ENCODE results near the gene GRIA3. TPM values are rescaled to one million over a fixed set of nuclear protein-coding genes. Genes with fewer than 3 reads are reported as not detected.
A peak's percentile ranks its signal among the peaks of the same experiment; 100 is the strongest.
"Not testable (repeated sequence)": the region's sequence is repeated elsewhere in the genome, so short reads cannot be mapped to it uniquely, and the experiment has no call there.

GRIA3 gene
- total RNA-seq, 1 donor from 2014 or later = 4.8 TPM

GRCh38 chrX:123350226-123350625, 166.1 kb downstream of the GRIA3 start:
- DNase-seq (ENCODE audit: low spot score) = no peak

- no peak for DNase-seq (ENCODE audit: low spot score)
Observed at GRCh38 chrX:123357941-123358340, 173.9 kb downstream of the GRIA3 start.

DNA sequence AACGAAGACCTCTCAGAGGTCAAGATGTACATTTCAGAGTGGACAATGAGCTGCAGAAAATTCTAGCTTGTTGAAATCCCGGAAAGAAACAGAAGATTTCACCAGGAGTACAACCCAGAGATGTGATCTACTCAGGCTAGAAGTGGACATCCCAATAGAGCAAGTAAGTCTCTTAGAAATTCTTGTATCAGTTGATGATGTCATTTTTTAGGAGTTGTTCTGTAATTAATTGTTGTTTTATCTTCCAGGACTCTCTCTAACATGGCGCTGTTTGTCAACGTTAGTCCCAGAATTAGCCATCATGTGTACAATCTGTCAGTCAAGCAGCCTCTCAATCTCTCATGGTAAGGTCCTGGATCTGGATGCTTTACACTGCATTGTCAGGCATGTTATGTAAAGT, 174.4 kb downstream of the GRIA3 start:
- no peak for DNase-seq (ENCODE audit: low spot score)

DNA sequence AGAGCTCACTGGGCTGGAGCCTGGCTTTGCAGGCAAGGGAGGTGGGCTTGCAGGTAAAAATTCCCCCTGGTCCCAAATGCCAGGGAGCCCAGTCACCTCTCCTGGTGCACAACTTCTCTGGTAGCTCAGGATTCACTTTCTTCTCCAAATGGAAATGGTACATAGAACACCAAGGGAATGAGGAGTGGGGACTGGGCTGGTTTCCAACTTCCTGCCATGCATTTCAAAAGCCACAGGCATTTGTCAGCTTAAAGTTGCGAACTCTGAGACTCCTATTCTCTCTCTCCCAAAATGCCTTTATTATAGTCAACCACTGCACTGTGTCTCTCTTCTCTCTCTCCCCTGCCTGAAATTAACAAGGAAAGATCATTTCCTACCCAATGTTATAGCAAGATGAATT, 177.3 kb downstream of the GRIA3 start:
- no peak for DNase-seq (ENCODE audit: low spot score)

DNA sequence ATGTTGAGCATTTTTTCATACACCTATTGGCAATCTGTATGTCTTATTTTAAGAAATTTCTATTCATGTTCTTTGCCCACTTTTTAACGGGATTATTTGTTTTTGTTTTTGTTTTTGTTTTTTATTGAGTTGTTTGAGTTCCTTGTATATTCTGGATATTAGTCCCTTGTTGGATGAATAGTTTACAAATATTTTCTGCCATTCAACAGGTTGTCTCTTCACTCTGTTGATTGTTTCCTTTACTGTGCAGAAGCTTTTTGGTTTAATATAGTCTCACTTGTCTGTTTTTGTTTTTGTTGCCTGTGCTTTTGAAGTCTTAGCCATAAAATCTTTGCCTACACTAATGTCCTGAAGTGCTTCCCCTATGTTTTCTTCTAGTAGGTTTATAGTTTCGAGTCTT, 202.1 kb downstream of the GRIA3 start:
- not testable (repeated sequence) for DNase-seq (ENCODE audit: low spot score)

DNA sequence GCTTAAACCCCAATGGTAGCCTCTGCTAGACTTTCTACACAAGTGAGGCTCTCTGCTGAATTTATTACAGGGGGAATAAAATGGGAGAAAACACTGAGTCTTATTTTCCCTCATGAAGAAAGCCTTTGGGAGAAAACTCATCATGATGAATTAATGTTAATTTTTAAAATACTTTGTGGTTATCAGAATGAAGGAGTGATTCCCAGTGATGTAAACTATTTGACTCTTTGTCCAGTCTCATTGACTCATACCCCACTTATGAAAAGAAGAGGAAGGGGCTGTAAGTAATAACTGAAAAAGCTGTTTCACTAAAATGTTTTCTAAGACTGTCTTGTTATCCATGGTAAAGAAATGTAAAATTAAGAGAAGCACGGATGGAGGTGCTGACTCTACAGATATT, 208.8 kb downstream of the GRIA3 start:
- no peak for DNase-seq (ENCODE audit: low spot score)

DNA sequence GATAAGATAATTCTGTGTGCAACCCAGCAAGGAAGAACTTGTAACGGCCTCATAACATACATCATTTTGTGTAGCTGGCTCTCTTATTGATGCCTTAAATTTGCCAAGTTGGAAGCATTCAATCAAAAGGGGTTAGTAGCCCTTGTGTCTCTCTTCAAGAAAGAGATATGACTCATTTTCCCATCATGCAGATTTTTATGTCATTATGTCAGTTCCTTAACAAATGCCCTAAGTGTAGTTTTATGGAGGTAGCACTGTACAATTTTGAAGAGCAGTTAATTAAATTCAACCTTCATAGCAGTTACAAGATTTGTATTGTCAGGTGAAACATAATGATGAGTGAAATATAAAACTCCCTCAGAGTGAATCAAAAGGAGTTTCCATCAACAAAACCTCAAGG, 215.6 kb downstream of the GRIA3 start:
- DNase-seq (ENCODE audit: low spot score) = no peak

DNA sequence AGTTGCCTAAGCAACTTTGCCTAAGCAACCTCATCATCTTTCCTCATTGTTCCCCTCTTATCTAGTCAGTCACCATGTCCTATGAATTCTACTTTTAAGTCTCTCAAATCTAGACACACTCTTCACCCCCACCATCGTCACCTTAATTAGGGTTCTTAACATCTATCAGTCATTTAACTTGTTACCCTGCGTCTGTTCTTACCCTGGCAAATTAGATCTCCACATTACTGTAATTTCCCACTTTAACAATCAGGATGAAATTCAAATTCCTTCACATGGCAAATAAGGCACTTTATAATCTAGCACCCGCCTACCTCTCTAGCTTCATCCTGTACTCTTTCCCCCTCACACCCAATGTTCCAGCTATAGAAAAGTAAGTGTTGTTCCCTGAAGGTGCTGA, 221.2 kb downstream of the GRIA3 start:
- no peak for DNase-seq (ENCODE audit: low spot score)

- no peak for DNase-seq (ENCODE audit: low spot score)
Observed at GRCh38 chrX:123408821-123409737, 225.0 kb downstream of the GRIA3 start.

DNA sequence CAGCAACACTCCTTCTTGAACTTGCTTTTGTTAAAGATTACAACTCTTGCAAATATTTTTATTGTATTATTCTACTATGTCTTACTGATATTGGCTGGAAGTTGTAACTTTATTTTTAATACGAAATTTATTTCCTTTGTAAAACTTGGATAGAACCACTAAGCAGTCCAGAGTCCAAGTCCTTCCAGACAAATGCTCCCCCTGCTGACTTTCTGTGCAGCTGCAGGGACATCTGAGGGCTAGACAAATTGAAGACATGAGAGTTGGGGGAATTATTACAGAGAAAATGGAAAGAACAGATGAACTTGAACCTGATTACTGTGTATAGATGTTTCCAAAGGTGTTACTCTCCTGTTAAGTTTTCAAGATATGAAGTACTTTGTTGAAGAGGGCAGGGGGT, 238.8 kb downstream of the GRIA3 start:
- no peak for DNase-seq (ENCODE audit: low spot score)

DNA sequence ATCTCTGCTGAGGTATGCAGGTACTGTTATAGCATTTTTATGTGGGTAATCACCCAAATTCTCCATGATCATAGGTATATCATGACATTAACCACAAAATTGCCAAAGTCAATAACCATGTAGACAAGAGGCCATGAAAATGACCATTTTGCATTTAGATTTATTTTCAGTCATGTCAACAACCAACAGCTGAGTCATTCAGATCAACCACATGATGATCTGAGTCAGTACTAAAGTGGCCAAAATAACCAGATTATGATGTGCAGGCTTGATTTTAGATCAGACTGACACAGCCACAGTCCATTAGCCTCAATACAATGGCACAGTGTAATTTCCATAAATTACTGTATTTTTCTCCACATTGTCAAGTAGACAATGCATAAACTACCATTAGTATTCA, 240.5 kb downstream of the GRIA3 start:
- no peak for DNase-seq (ENCODE audit: low spot score)

GRCh38 chrX:123425471-123425870, 241.4 kb downstream of the GRIA3 start:
- no peak for DNase-seq (ENCODE audit: low spot score)

GRCh38 chrX:123425904-123426303, 241.8 kb downstream of the GRIA3 start:
- DNase-seq (ENCODE audit: low spot score) = no peak

GRCh38 chrX:123432361-123433150, 248.5 kb downstream of the GRIA3 start:
- peak; percentile 11 for DNase-seq (ENCODE audit: low spot score)

GRCh38 chrX:123436512-123437136, 252.5 kb downstream of the GRIA3 start:
- no peak for DNase-seq (ENCODE audit: low spot score)

GRCh38 chrX:123439926-123440325, 255.8 kb downstream of the GRIA3 start:
- DNase-seq (ENCODE audit: low spot score) = not testable (repeated sequence)

- no peak for DNase-seq (ENCODE audit: low spot score)
Observed at GRCh38 chrX:123442764-123443163, 258.7 kb downstream of the GRIA3 start.

DNA sequence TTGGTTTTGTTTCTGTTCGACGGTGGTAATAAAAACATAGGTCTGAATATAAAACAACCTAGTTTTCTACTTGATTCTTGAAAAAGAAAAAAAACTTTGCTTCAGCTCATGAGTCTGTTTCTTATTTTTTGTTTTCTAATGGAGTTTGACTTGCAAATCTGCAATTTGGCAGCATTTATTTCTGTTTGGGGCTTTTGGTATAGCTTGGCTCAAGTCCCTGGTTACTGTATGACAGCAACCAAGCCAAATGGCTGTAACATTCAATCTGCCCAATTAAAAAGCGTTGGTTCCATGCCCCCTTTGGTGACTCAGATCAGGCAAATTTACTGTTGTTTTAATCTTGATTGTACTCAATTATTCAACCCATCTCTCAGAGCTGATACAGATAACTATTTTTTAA, 263.4 kb downstream of the GRIA3 start:
- no peak for DNase-seq (ENCODE audit: low spot score)

GRCh38 chrX:123449335-123449734, 265.3 kb downstream of the GRIA3 start:
- DNase-seq (ENCODE audit: low spot score) = no peak

DNA sequence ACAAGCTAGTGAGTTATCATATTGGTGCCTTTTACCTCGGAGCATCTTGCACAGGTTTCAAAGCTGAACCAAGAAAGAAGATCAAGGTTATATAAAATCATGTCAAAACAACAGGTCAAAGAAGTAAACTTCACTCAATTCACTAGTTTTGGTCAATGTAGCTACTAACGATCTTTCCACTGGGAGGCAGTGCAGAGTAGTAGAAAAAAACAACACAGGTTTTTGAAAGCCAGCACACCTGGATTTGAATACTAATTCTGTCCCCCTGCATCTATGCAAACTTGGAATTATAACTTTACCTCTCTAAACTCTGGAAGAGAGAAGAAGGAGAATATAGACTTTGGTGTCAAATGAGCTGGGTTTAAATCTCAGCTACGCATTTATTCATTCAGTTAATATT, 266.1 kb downstream of the GRIA3 start:
- no peak for DNase-seq (ENCODE audit: low spot score)

DNA sequence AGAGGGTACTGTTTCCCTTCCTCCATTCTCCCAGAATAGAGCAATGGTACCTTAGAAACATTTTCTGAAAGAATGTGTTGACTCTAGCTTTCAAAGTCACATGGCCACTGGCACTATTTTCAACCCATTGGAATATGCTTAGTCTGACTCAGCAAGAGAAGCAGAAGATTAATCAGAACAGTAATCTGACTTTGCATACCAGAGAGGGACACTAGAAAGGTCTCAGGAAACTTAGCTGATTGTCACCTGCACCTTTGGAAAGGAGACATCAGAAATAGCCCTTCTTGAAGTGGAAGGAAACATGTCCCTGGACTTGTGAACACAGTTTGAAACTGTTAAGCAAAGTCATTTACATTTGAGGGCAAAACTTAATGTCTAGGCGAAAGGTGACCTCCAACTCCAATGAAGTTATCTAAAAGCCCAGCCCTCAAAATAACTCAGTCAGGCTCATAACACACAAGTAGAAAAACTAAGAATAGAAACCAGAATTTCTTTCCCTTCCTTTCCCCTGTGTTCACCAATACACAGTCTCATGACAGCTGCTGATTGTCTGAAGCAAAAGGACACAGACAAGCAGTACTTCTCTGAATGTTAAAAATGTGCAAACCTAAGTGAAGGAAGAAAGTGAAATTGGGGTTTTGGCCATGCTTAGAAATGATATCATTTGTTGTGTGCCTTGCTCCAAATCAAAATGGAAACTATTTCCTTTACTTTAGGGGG, 270.8 kb downstream of the GRIA3 start:
- DNase-seq (ENCODE audit: low spot score) = no peak

GRCh38 chrX:123455693-123456092, 271.6 kb downstream of the GRIA3 start:
- DNase-seq (ENCODE audit: low spot score) = no peak

Measured in mucosa of gallbladder (tissue), 1 donor.